GM23338 (cell line): ENCODE measurements around the gene FIGN. TPM values are rescaled to one million over a fixed set of nuclear protein-coding genes. Genes with fewer than 3 reads are reported as not detected.

Source experiments
- ATAC-seq: fragments of 200-7000 bp; cut with Tn5 transposase; 3 replicates; pipeline ENCODE4 v1.9.1; 2020
- DNase-seq: peaks from one replicate; pipeline ENCODE4 v3.0.0-alpha.2; 2015; ENCODE audit warnings: low spot score
- H2AFZ ChIP-seq: fragments of 200-600 bp; sonication (generic); 2 replicates; pipeline ENCODE4 v1.8.0; 2016; ENCODE audit warnings: antibody characterized with exemption, mild to moderate bottlenecking, moderate library complexity
- H3F3A ChIP-seq: fragments of 200-600 bp; sonication (generic); replicated peaks from 2 replicates; pipeline ENCODE4 v1.8.0; 2017; ENCODE audit warnings: antibody characterized with exemption, mixed run types, low read depth
- H3K27ac ChIP-seq: fragments of 200-600 bp; sonication (generic); 2 replicates; pipeline ENCODE4 v1.6.1; 2016; ENCODE audit warnings: low read depth
- H3K27me3 ChIP-seq: fragments of 200-600 bp; sonication (generic); 2 replicates; pipeline ENCODE4 v1.8.0; 2016; ENCODE audit warnings: mild to moderate bottlenecking, mixed run types, moderate library complexity; ENCODE audit not compliant: insufficient read depth
- H3K36me3 ChIP-seq: fragments of 200-600 bp; sonication (generic); 2 replicates; pipeline ENCODE4 v1.8.0; 2016; ENCODE audit warnings: mild to moderate bottlenecking; ENCODE audit not compliant: insufficient read depth
- H3K4me1 ChIP-seq: fragments of 200-600 bp; sonication (generic); 2 replicates; pipeline ENCODE4 v1.8.0; 2016; ENCODE audit warnings: mild to moderate bottlenecking, moderate library complexity; ENCODE audit not compliant: insufficient read depth
- H3K4me2 ChIP-seq: fragments of 200-600 bp; sonication (generic); 2 replicates; pipeline ENCODE4 v1.7.1; 2017; ENCODE audit warnings: mixed run types
- H3K4me3 ChIP-seq: fragments of 200-600 bp; sonication (generic); 2 replicates; pipeline ENCODE4 v1.6.1; 2016; ENCODE audit warnings: mixed run types
- H3K79me2 ChIP-seq: fragments of 200-600 bp; sonication (generic); replicated peaks from 2 replicates; pipeline ENCODE4 v1.8.0; 2017; ENCODE audit warnings: mild to moderate bottlenecking; ENCODE audit not compliant: insufficient read depth
- H3K9me2 ChIP-seq: fragments of 200-600 bp; sonication (generic); 2 replicates; pipeline ENCODE4 v1.8.0; 2017; ENCODE audit not compliant: insufficient read depth
- H4K20me1 ChIP-seq: fragments of 200-600 bp; sonication (generic); replicated peaks from 2 replicates; pipeline ENCODE4 v1.8.0; 2017; ENCODE audit warnings: mild to moderate bottlenecking; ENCODE audit not compliant: insufficient read depth
- H3K27ac Mint-ChIP-seq: 2 replicates; pipeline ENCODE4 v1.8.0; 2020; ENCODE audit warnings: inconsistent platforms, mild to moderate bottlenecking, moderate library complexity, mixed read lengths
- H3K27me3 Mint-ChIP-seq: 3 replicates; pipeline ENCODE4 v1.8.0; 2022; ENCODE audit warnings: low read depth, mild to moderate bottlenecking, moderate library complexity, mixed read lengths, inconsistent platforms; ENCODE audit not compliant: insufficient read depth, poor library complexity
- H3K36me3 Mint-ChIP-seq: 3 replicates; pipeline ENCODE4 v1.8.0; 2021; ENCODE audit warnings: low read depth, mild to moderate bottlenecking, inconsistent platforms, moderate library complexity, mixed read lengths
- H3K4me1 Mint-ChIP-seq: 3 replicates; pipeline ENCODE4 v1.8.0; 2020; ENCODE audit warnings: mild to moderate bottlenecking, inconsistent platforms, mixed read lengths
- H3K4me3 Mint-ChIP-seq: 3 replicates; pipeline ENCODE4 v1.8.0; 2021; ENCODE audit warnings: moderate library complexity, mild to moderate bottlenecking, inconsistent platforms, mixed read lengths
- H3K9me3 Mint-ChIP-seq: 3 replicates; pipeline ENCODE4 v1.8.0; 2020; ENCODE audit warnings: moderate library complexity, mild to moderate bottlenecking, inconsistent platforms, mixed read lengths
- CREB1 ChIP-seq: fragments of 250-450 bp; sonication (Bioruptor Pico); IDR thresholded peaks from 2 replicates; pipeline ENCODE4 v1.5.0; 2020; ENCODE audit warnings: low read depth, mild to moderate bottlenecking, moderate library complexity
- ETS1 ChIP-seq: IDR thresholded peaks from 2 replicates; pipeline ENCODE4 v1.6.1; 2016; ENCODE audit warnings: antibody characterized with exemption
- EZH2 ChIP-seq: fragments of 200-600 bp; sonication (generic); IDR thresholded peaks from one replicate; pipeline ENCODE4 v1.8.0; 2017; ENCODE audit warnings: antibody characterized with exemption, mild to moderate bottlenecking, low read depth; ENCODE audit not compliant: unreplicated experiment
- NANOG ChIP-seq: IDR thresholded peaks from 2 replicates; pipeline ENCODE4 v1.6.1; 2016; ENCODE audit warnings: antibody characterized with exemption, borderline replicate concordance
- POLR2AphosphoS5 ChIP-seq: IDR thresholded peaks from 2 replicates; pipeline ENCODE4 v1.6.1; 2016; ENCODE audit warnings: antibody characterized with exemption, low read depth
- REST ChIP-seq: IDR thresholded peaks from one replicate; pipeline ENCODE4 v1.6.1; 2018; ENCODE audit warnings: antibody characterized with exemption; ENCODE audit not compliant: unreplicated experiment
- polyA plus RNA-seq: library from polyadenylated mRNA; unstranded; fragments of >200 nt; fragmentation: Nextera tagmentation; extraction: Ambion mirVana; gene quantifications from 2 replicates; pipeline ENCODE4 v1.2.1, GENCODE V29; 2016
- total RNA-seq: library from RNA; depleted of rRNA; stranded (reverse); fragments of >200 nt; shearing (Covaris generic); gene quantifications from 2 replicates; pipeline ENCODE4 v1.2.3, GENCODE V29; 2014
- TF ChIP-seq, protein P1 (sequence below): fragments of 250-450 bp; sonication (Bioruptor Pico); IDR thresholded peaks from 2 replicates; pipeline ENCODE4 v1.5.0; 2020; ENCODE audit warnings: mild to moderate bottlenecking, moderate library complexity

FIGN gene
- total and polyA plus RNA-seq, 2 experiments from 2014 or later: 17.2 to 23.6 TPM

GRCh38 chr2:163556511-163556910 is 179.3 kb downstream of the FIGN start:
- Mint-ChIP-seq H3K36me3 (no peaks in the 10 kb centered on the region), H3K27ac (no peak overlapping the region), H3K4me1 (no peaks in the 10 kb centered on the region), H3K27me3 (peaks cover 2% of the 10 kb centered on the region), H3K4me3 (no peak overlapping the region), H3K9me3 (no peaks in the 10 kb centered on the region)
- no peak overlapping the region for H3K4me3 ChIP-seq
- DNase-seq (no peak), ATAC-seq (no peak)
- H3K4me1 ChIP-seq: no peaks in the 10 kb centered on the region
- no peak overlapping the region for H3K27ac ChIP-seq
- no peak overlapping the region for H3K4me2 ChIP-seq
- H3K79me2 ChIP-seq: no peaks in the 10 kb centered on the region
- no peaks in the 10 kb centered on the region for H3K9me2 ChIP-seq
- no peaks in the 10 kb centered on the region for H3F3A ChIP-seq
- H2AFZ ChIP-seq: no peak overlapping the region
- H3K36me3 ChIP-seq: no peaks in the 10 kb centered on the region
- no peak for TF ChIP-seq NANOG
- no peak for TF ChIP-seq CREB1 (CRISPR knock-in tag)
- no peak for TF ChIP-seq REST
- no peak for TF ChIP-seq ETS1
- TF ChIP-seq, protein P1, sequence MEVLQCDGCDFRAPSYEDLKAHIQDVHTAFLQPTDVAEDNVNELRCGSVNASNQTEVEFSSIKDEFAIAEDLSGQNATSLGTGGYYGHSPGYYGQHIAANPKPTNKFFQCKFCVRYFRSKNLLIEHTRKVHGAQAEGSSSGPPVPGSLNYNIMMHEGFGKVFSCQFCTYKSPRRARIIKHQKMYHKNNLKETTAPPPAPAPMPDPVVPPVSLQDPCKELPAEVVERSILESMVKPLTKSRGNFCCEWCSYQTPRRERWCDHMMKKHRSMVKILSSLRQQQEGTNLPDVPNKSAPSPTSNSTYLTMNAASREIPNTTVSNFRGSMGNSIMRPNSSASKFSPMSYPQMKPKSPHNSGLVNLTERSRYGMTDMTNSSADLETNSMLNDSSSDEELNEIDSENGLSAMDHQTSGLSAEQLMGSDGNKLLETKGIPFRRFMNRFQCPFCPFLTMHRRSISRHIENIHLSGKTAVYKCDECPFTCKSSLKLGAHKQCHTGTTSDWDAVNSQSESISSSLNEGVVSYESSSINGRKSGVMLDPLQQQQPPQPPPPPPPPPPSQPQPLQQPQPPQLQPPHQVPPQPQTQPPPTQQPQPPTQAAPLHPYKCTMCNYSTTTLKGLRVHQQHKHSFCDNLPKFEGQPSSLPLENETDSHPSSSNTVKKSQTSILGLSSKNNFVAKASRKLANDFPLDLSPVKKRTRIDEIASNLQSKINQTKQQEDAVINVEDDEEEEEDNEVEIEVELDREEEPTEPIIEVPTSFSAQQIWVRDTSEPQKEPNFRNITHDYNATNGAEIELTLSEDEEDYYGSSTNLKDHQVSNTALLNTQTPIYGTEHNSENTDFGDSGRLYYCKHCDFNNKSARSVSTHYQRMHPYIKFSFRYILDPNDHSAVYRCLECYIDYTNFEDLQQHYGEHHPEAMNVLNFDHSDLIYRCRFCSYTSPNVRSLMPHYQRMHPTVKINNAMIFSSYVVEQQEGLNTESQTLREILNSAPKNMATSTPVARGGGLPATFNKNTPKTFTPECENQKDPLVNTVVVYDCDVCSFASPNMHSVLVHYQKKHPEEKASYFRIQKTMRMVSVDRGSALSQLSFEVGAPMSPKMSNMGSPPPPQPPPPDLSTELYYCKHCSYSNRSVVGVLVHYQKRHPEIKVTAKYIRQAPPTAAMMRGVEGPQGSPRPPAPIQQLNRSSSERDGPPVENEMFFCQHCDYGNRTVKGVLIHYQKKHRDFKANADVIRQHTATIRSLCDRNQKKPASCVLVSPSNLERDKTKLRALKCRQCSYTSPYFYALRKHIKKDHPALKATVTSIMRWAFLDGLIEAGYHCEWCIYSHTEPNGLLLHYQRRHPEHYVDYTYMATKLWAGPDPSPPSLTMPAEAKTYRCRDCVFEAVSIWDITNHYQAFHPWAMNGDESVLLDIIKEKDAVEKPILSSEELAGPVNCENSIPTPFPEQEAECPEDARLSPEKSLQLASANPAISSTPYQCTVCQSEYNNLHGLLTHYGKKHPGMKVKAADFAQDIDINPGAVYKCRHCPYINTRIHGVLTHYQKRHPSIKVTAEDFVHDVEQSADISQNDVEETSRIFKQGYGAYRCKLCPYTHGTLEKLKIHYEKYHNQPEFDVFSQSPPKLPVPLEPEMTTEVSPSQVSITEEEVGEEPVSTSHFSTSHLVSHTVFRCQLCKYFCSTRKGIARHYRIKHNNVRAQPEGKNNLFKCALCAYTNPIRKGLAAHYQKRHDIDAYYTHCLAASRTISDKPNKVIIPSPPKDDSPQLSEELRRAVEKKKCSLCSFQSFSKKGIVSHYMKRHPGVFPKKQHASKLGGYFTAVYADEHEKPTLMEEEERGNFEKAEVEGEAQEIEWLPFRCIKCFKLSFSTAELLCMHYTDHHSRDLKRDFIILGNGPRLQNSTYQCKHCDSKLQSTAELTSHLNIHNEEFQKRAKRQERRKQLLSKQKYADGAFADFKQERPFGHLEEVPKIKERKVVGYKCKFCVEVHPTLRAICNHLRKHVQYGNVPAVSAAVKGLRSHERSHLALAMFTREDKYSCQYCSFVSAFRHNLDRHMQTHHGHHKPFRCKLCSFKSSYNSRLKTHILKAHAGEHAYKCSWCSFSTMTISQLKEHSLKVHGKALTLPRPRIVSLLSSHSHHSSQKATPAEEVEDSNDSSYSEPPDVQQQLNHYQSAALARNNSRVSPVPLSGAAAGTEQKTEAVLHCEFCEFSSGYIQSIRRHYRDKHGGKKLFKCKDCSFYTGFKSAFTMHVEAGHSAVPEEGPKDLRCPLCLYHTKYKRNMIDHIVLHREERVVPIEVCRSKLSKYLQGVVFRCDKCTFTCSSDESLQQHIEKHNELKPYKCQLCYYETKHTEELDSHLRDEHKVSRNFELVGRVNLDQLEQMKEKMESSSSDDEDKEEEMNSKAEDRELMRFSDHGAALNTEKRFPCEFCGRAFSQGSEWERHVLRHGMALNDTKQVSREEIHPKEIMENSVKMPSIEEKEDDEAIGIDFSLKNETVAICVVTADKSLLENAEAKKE: no peak
- TF ChIP-seq POLR2AphosphoS5: no peak
- TF ChIP-seq EZH2: no peak
- no peaks in the 10 kb centered on the region for H4K20me1 ChIP-seq
- H3K27me3 ChIP-seq: no peaks in the 10 kb centered on the region
